PFSK-1 (cell line): ENCODE measurements around the gene ACLY.

ENCODE experiments used
- FOXP2 ChIP-seq: optimal IDR thresholded peaks from 2 replicates; pipeline ENCODE3; 2011; ENCODE audit warnings: borderline replicate concordance, control low read depth, inconsistent platforms; ENCODE audit not compliant: insufficient read depth; ENCODE audit errors: extremely low read length, extremely low read depth
- POLR2AphosphoS5 ChIP-seq: IDR thresholded peaks from 2 replicates; pipeline ENCODE4 v1.6.1; 2012; ENCODE audit warnings: low read depth, mild to moderate bottlenecking, control low read depth, low read length, moderate library complexity
- SIN3A ChIP-seq: IDR thresholded peaks from 2 replicates; pipeline ENCODE4 v1.6.1; 2012; ENCODE audit warnings: mild to moderate bottlenecking, low read length, moderate library complexity, borderline replicate concordance; ENCODE audit not compliant: insufficient read depth
- TAF1 ChIP-seq: IDR thresholded peaks from 2 replicates; pipeline ENCODE4 v1.6.1; 2012; ENCODE audit warnings: low read length, control low read depth, borderline replicate concordance; ENCODE audit not compliant: insufficient read depth
- TF ChIP-seq, protein P1 (sequence below), 2 experiments: IDR thresholded peaks; 2 replicates each; pipeline versions ENCODE4 v1.6.1 to v1.8.0; 2011 to 2012; ENCODE audit warnings: low read depth in 2 of 2, low read length in 2 of 2, control low read depth in 1 of 2, inconsistent platforms in 1 of 2, mild to moderate bottlenecking in 1 of 2, moderate library complexity in 1 of 2; ENCODE audit not compliant: insufficient read depth in 1 of 2

Gene ACLY

DNA sequence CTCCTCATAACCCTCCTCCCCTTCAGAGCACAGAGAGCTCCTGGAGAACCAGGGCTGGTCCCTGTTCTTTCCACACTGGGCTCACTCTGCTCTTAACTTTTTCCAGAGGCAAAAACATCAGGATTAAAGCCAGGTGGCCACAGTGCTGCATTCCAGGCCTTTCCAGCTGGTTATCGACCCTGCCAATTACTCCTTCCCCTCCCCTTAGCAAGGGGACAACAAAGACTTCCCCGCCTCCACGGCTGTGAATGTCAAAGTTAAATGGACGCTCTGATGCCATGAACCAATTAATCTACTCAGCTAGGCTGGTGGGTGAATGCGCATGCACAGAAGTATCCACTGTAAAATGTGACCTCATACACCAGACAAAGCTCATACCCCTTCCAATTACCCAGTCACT is 23.1 kb downstream of the ACLY start:
- TF ChIP-seq, protein P1, sequence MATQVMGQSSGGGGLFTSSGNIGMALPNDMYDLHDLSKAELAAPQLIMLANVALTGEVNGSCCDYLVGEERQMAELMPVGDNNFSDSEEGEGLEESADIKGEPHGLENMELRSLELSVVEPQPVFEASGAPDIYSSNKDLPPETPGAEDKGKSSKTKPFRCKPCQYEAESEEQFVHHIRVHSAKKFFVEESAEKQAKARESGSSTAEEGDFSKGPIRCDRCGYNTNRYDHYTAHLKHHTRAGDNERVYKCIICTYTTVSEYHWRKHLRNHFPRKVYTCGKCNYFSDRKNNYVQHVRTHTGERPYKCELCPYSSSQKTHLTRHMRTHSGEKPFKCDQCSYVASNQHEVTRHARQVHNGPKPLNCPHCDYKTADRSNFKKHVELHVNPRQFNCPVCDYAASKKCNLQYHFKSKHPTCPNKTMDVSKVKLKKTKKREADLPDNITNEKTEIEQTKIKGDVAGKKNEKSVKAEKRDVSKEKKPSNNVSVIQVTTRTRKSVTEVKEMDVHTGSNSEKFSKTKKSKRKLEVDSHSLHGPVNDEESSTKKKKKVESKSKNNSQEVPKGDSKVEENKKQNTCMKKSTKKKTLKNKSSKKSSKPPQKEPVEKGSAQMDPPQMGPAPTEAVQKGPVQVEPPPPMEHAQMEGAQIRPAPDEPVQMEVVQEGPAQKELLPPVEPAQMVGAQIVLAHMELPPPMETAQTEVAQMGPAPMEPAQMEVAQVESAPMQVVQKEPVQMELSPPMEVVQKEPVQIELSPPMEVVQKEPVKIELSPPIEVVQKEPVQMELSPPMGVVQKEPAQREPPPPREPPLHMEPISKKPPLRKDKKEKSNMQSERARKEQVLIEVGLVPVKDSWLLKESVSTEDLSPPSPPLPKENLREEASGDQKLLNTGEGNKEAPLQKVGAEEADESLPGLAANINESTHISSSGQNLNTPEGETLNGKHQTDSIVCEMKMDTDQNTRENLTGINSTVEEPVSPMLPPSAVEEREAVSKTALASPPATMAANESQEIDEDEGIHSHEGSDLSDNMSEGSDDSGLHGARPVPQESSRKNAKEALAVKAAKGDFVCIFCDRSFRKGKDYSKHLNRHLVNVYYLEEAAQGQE (IDR thresholded peaks at IDR 0.05; ENCODE audit: insufficient read depth in 1 of 2, low read depth in 2 of 2, low read length in 2 of 2), result no peak
- TF ChIP-seq TAF1 (no peak), SIN3A (no peak), FOXP2 (no peak), POLR2AphosphoS5 (no peak)

DNA sequence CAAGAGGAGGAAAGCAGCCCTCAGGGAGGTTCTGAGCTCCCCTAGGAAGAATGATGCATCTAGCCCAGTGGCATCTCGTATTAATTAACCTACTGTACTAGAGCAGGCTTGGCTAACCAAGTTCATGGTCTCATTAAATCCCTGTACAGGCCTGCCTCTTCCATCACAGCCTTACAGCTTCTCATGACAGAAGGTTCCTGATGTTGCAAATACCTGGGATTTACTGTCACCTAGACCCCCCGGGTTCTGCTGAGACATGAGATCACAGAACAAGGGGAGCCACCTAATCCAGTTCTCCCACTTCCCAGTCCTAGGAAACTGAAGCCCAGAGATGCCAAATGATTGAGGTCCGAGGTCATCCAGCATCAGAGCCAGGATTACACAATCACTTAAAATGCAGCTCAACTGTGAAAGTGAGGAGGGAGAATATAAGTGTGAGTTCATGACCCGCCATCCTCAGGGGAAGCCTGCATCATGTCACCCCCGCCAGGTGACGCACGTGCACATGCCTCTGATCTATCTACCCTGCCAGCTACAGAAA is 23.9 kb downstream of the ACLY start:
- TF ChIP-seq SIN3A (no peak), POLR2AphosphoS5 (no peak), FOXP2 (no peak), TAF1 (no peak)
- TF ChIP-seq, protein P1 (IDR thresholded peaks at IDR 0.05; ENCODE audit: insufficient read depth in 1 of 2, low read depth in 2 of 2, low read length in 2 of 2), result no peak

GRCh38 chr17:41893384-41893783 is 25.4 kb downstream of the ACLY start:
- no peak for TF ChIP-seq SIN3A
- TF ChIP-seq POLR2AphosphoS5, result no peak
- TF ChIP-seq, protein P1 (IDR thresholded peaks at IDR 0.05; ENCODE audit: insufficient read depth in 1 of 2, low read depth in 2 of 2, low read length in 2 of 2), result no peak
- no peak for TF ChIP-seq TAF1
- no peak for TF ChIP-seq FOXP2

- TF ChIP-seq POLR2AphosphoS5, result no peak
- no peak for TF ChIP-seq SIN3A
- TF ChIP-seq, protein P1 (IDR thresholded peaks at IDR 0.05; ENCODE audit: insufficient read depth in 1 of 2, low read depth in 2 of 2, low read length in 2 of 2), result no peak
- TF ChIP-seq FOXP2, result no peak
- no peak for TF ChIP-seq TAF1
These were observed 26.8 kb downstream of the ACLY start for GRCh38 chr17:41892021-41892376.
